Epithelial cell of esophagus (primary cell): ENCODE results near the gene MPRIP.
"Not testable (repeated sequence)": the region's sequence is repeated elsewhere in the genome, so short reads cannot be mapped to it uniquely, and the experiment has no call there.

Source experiments
- DNase-seq: peaks from one replicate; pipeline ENCODE4 v3.0.0; 2010; ENCODE audit warnings: low read depth
- H3K4me3 ChIP-seq: 2 replicates; pipeline ENCODE4 v1.5.1; 2011; ENCODE audit warnings: mild to moderate bottlenecking, low read length, control low read depth
- TF ChIP-seq, protein P1 (sequence below): IDR thresholded peaks from 2 replicates; pipeline ENCODE4 v1.5.1; 2011; ENCODE audit warnings: low read depth, mild to moderate bottlenecking, low read length, control low read depth, inconsistent platforms; ENCODE audit not compliant: insufficient read depth; ENCODE audit errors: missing control alignments

Gene MPRIP

DNA sequence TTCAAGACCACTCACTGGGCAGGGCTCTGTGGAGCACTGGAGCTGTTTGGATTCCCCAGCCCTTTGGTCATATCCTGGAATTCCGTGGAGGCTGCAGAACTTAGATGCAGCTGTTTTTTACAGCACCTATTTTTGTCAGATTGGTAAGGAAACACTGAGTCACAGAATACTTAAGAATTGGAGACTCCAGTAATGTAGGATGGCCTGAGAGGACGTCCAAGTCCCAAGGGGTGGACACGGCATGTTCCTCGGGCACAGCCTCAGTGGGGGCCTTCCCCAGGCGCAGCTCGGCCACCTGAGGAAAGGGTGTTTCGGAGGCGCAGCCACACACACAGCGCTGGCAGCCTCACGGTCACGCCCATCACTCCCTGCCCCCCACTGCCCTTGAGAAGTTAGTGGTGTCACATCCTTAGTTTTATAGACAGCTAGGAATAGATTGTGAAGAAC lies 149.1 kb downstream of the MPRIP start:
- no peak for DNase-seq
- no peak overlapping the region for H3K4me3 ChIP-seq
- TF ChIP-seq, protein P1, sequence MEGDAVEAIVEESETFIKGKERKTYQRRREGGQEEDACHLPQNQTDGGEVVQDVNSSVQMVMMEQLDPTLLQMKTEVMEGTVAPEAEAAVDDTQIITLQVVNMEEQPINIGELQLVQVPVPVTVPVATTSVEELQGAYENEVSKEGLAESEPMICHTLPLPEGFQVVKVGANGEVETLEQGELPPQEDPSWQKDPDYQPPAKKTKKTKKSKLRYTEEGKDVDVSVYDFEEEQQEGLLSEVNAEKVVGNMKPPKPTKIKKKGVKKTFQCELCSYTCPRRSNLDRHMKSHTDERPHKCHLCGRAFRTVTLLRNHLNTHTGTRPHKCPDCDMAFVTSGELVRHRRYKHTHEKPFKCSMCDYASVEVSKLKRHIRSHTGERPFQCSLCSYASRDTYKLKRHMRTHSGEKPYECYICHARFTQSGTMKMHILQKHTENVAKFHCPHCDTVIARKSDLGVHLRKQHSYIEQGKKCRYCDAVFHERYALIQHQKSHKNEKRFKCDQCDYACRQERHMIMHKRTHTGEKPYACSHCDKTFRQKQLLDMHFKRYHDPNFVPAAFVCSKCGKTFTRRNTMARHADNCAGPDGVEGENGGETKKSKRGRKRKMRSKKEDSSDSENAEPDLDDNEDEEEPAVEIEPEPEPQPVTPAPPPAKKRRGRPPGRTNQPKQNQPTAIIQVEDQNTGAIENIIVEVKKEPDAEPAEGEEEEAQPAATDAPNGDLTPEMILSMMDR: no peak

DNA sequence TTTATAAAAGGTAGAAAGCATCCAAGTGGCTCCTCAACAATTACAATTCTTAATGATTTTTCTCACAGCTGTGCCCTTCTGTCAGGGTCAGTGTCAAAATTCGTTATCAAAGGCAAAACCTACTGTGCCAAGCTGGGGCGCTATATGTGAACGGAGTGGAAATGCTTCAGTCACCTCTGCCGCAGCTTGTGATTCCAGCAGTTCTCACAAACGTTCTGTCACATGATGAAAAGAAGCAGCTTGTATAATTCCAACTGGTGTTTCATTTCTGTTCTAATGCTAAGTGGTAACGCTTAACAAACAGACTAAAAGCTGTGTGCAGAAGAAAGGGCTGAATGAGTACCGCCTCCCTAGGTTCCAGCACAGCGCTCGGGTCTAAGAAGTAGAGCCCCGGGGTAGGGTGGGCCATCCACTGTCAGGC lies 149.7 kb downstream of the MPRIP start:
- TF ChIP-seq, protein P1: no peak
- no peak overlapping the region for H3K4me3 ChIP-seq
- DNase-seq: no peak

DNA sequence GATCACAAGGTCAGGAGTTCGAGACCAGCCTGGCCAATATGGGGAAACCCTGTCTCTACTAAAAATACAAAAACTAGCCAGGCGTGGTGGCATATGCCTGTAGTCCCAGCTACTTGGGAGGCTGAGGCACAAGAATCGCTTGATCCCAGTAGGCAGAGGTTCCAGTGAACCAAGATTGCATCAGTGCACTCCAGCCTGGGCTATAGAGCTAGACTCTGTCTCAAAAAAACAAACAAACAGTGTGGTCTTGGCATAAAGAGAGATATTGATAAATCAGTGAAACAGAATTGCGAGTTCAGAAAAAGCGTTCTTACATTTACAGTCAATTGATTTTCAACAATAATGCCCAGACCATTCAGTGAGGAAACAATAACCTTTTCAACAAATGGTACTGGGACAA lies 153.2 kb downstream of the MPRIP start:
- not testable (repeated sequence) for H3K4me3 ChIP-seq, DNase-seq

DNA sequence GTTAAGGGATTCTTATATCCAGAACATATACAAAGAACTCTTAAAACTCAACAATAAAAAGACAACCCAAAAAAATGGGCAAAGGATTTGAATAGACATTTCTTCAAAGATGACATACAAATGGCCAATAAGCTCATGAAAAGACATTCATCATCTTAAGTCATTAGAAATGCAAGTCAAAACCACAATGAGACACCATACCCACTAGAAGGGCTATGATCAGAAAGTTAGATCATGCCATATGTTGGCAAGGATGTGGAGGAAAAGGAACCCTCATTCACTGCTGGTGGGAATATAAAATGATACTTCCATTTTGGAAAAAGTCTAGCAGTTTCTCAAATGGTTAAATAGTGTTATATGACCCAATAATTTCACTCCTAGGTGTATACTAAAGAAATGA lies 154.5 kb downstream of the MPRIP start:
- H3K4me3 ChIP-seq: no peak overlapping the region
- DNase-seq: no peak
- TF ChIP-seq, protein P1: no peak

DNA sequence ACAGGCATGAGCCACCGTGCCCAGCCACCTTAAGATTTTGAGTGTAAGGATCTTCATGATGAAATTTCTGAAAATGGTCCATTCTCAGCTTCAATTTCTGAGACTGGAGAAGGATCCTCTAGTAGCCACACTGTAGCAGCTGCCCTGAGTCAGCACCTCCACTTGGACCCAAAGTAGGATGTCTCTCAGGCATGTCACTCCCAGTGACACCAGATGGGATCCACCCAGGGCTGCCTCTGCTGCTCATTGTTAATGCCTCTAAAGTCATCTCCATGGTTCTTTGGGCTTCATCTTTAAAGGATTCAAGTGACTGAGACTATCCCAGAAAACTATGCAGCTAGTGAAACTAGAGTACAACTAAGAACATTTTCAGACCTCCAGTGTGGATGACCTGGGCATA lies 156.0 kb downstream of the MPRIP start:
- DNase-seq: no peak
- no peak overlapping the region for H3K4me3 ChIP-seq
- TF ChIP-seq, protein P1: no peak

DNA sequence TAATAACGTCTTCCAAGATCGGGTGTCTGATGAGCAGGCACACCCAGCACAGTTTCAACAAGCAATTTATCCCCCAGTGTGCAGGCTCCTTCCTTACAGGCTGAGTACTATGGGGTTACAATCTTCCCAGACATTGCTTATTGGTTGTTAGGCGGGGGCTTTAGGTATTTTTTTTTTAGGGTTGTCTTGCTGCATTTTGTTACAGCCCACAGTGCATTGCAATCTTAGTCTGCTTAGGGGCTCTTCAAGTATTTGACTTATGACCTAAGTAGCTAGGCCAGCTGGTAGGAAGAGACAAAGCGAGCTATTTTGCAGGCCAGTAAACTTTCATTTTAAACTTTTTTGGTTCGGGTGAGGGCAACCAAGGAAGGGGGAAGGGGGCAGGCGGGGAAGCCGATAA lies 158.1 kb downstream of the MPRIP start:
- TF ChIP-seq, protein P1: no peak
- no peak overlapping the region for H3K4me3 ChIP-seq

DNA sequence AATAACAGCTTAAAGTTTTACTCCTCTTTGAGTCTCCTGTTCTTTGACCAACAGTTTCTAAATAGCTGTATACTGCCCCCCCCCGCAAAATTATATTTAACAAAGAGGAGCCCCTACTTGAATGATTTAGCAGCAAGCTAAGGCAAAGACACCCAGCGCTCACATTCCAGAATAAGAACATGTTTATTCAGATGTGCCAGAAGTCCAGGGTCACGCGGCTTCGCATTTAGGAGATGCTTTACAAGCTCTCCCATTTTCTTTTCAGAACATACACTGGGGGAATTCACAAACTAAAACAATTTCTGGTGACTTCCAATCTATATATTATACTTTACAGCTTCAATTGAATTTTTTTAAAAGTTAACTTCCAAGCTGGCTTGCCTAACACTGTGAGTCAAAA lies 158.6 kb downstream of the MPRIP start:
- TF ChIP-seq, protein P1: no peak
- H3K4me3 ChIP-seq: no peak overlapping the region
- DNase-seq: no peak

More for the DNA sequence above, 158.1 kb downstream of the MPRIP start:
- no peak for DNase-seq
